22Rv1 (cell line): ENCODE results near the gene ANGPTL5.

Experiments
- ZFX ChIP-seq: fragments of 450-650 bp; IDR thresholded peaks from 2 replicates; pipeline ENCODE4 v1.6.1; 2017; ENCODE audit warnings: antibody characterized with exemption, borderline replicate concordance
- TF ChIP-seq, protein P1 (sequence below): fragments of 450-650 bp; IDR thresholded peaks from 2 replicates; pipeline ENCODE4 v1.5.1; 2017; ENCODE audit warnings: mild to moderate bottlenecking

DNA sequence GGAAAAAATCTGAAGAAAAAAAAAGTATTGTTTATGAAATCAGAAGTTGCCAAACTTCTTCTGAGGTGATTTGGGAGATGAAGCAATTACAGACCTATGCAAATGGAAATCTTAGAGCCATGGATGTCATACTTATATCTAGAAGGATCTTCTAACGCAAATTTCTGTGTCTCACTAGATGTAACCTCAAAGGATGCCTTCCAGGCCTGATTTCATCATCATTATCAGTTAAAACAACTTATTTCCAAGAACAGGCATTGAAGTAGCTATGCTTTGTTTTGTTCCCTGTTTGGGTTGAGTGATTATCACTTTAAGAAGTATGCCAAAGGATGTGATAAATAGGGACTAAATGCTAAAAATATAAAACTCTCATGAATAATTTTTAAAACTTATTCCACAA lies 43.9 kb upstream of the ANGPTL5 start:
- TF ChIP-seq, protein P1, sequence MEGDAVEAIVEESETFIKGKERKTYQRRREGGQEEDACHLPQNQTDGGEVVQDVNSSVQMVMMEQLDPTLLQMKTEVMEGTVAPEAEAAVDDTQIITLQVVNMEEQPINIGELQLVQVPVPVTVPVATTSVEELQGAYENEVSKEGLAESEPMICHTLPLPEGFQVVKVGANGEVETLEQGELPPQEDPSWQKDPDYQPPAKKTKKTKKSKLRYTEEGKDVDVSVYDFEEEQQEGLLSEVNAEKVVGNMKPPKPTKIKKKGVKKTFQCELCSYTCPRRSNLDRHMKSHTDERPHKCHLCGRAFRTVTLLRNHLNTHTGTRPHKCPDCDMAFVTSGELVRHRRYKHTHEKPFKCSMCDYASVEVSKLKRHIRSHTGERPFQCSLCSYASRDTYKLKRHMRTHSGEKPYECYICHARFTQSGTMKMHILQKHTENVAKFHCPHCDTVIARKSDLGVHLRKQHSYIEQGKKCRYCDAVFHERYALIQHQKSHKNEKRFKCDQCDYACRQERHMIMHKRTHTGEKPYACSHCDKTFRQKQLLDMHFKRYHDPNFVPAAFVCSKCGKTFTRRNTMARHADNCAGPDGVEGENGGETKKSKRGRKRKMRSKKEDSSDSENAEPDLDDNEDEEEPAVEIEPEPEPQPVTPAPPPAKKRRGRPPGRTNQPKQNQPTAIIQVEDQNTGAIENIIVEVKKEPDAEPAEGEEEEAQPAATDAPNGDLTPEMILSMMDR = no peak
- no peak for TF ChIP-seq ZFX
